HEK293 (cell line): ENCODE data around the gene DOCK1.
"Not testable (repeated sequence)": the region's sequence is repeated elsewhere in the genome, so short reads cannot be mapped to it uniquely, and the experiment has no call there.

Experiments
- CTCF ChIP-seq: fragments of 450-650 bp; formaldehyde crosslinking; IDR thresholded peaks from 2 replicates; pipeline ENCODE4 v1.5.1; 2016; ENCODE audit warnings: missing biosample characterization, missing genetic modification characterization
- OVOL3 ChIP-seq: fragments of 450-650 bp; formaldehyde crosslinking; IDR thresholded peaks from 2 replicates; pipeline ENCODE4 v1.5.1; 2016; ENCODE audit warnings: missing biosample characterization, missing genetic modification characterization
- REST ChIP-seq: fragments of 450-650 bp; formaldehyde crosslinking; IDR thresholded peaks from 2 replicates; pipeline ENCODE4 v1.5.1; 2016; ENCODE audit warnings: missing biosample characterization, missing genetic modification characterization
- SCRT2 ChIP-seq: fragments of 450-650 bp; formaldehyde crosslinking; IDR thresholded peaks from 2 replicates; pipeline ENCODE4 v1.5.1; 2016; ENCODE audit warnings: missing biosample characterization, missing genetic modification characterization
- ZNF174 ChIP-seq: fragments of 450-650 bp; formaldehyde crosslinking; IDR thresholded peaks from 2 replicates; pipeline ENCODE4 v1.5.0; 2017; ENCODE audit warnings: missing biosample characterization, mild to moderate bottlenecking, missing genetic modification characterization
- ZNF302 ChIP-seq: fragments of 450-650 bp; formaldehyde crosslinking; IDR thresholded peaks from 2 replicates; pipeline ENCODE4 v1.5.1; 2016; ENCODE audit warnings: missing biosample characterization, missing genetic modification characterization, low read depth
- ZNF416 ChIP-seq: fragments of 450-650 bp; formaldehyde crosslinking; IDR thresholded peaks from 2 replicates; pipeline ENCODE4 v1.5.1; 2016; ENCODE audit warnings: missing biosample characterization, missing genetic modification characterization
- ZNF704 ChIP-seq: fragments of 450-650 bp; formaldehyde crosslinking; IDR thresholded peaks from 2 replicates; pipeline ENCODE4 v1.5.1; 2016; ENCODE audit warnings: missing biosample characterization, missing genetic modification characterization

- not testable (repeated sequence) for TF ChIP-seq ZNF302; REST; ZNF704; ZNF416; SCRT2 (tag by site-specific recombination); OVOL3 (tag by site-specific recombination); CTCF (tag by site-specific recombination); ZNF174 (tag by site-specific recombination)
Observed at GRCh38 chr10:126899529-126899928, 5.7 kb upstream of the DOCK1 start.
